Lower lobe of right lung (tissue), 2 donors: ENCODE data around the gene ST7. TPM values are rescaled to one million over a fixed set of nuclear protein-coding genes. Genes with fewer than 3 reads are reported as not detected.

ENCODE experiments used
- ATAC-seq, 2 donors: fragments of 200-7000 bp; cut with Tn5 transposase; one replicate each; pipeline ENCODE4 v1.9.1; 2020 to 2022; ENCODE audit warnings: mild to moderate bottlenecking in 2 of 2, moderate library complexity in 2 of 2
- DNase-seq: peaks from one replicate; pipeline ENCODE4 v3.0.0-alpha.2; 2020
- H3K27ac ChIP-seq: fragments of 200-600 bp; one replicate; pipeline ENCODE4 v1.8.0; 2022
- H3K27me3 ChIP-seq: fragments of 200-600 bp; one replicate; pipeline ENCODE4 v1.8.0; 2022; ENCODE audit warnings: low read depth
- H3K36me3 ChIP-seq: fragments of 200-600 bp; one replicate; pipeline ENCODE4 v1.8.0; 2022; ENCODE audit warnings: mild to moderate bottlenecking
- H3K4me1 ChIP-seq: fragments of 200-600 bp; one replicate; pipeline ENCODE4 v1.8.0; 2022
- H3K4me3 ChIP-seq: fragments of 200-600 bp; one replicate; pipeline ENCODE4 v1.8.0; 2022; ENCODE audit warnings: mild to moderate bottlenecking
- H3K9me3 ChIP-seq: fragments of 200-600 bp; one replicate; pipeline ENCODE4 v1.8.0; 2022
- CTCF ChIP-seq: fragments of 200-600 bp; IDR thresholded peaks from one replicate; pipeline ENCODE4 v1.8.0; 2022; ENCODE audit warnings: antibody characterized with exemption, mild to moderate bottlenecking
- intact Hi-C: fragments of 100-400 bp; cut with DNase I; formaldehyde crosslinking; loops from one replicate; pipeline ENCODE4 v1.11.0; 2022
- total RNA-seq: library from RNA; stranded (reverse); fragmentation: NEBNext Ultra II Directional; extraction: Animal tissue kit (Norgen Biotek cat#: 25700); gene quantifications from one replicate; pipeline ENCODE4 v1.2.1, GENCODE V29; 2021
- donor health status: DM: no; HTN: yes; CAD: no; lungs with severe emphysema.

ST7 gene
- total RNA-seq, 1 donor from 2014 or later = 51.1 TPM

- no peaks in the 10 kb centered on the region for H3K9me3 ChIP-seq
- no peak overlapping the region for H3K27ac ChIP-seq
- H3K4me1 ChIP-seq = no peaks in the 10 kb centered on the region
- TF ChIP-seq CTCF = no peak
- H3K4me3 ChIP-seq = no peak overlapping the region
- peaks cover 83% of the 10 kb centered on the region for H3K36me3 ChIP-seq
- no peaks in the 10 kb centered on the region for H3K27me3 ChIP-seq
- DNase-seq (no peak), ATAC-seq (no peak)
- intact Hi-C loops = no loop called here
Measured at GRCh38 chr7:116912269-116912909, 40.9 kb upstream of the ST7 start.

DNA sequence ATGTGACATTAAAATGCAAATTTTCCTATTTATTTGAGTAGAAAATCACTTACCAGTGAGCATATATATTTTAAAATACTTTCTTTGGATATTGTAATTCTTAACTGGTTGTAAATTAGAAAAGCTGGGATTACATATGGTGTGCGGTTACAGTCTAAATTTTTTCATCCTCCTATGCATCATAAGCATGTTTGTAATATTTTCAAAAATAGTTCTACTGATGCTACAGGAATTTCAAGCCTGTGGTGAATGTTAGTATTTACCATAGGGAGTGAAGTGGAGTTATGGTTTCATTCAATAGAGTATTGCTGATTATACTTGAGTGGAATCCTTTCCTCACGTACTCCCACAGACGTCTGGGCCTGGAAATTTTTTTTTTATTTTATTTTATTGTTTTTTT, 34.6 kb upstream of the ST7 start:
- no peak for TF ChIP-seq CTCF

GRCh38 chr7:116920359-116920758, 32.9 kb upstream of the ST7 start:
- ATAC-seq (no peak), DNase-seq (no peak)
- no peaks in the 10 kb centered on the region for H3K9me3 ChIP-seq
- intact Hi-C loops = no loop called here
- no peak overlapping the region for H3K4me3 ChIP-seq
- H3K27ac ChIP-seq = no peak overlapping the region
- peaks cover 42% of the 10 kb centered on the region for H3K36me3 ChIP-seq
- TF ChIP-seq CTCF = no peak
- H3K27me3 ChIP-seq = no peaks in the 10 kb centered on the region
- H3K4me1 ChIP-seq = no peaks in the 10 kb centered on the region

More for the DNA sequence above, 34.6 kb upstream of the ST7 start:
- no peaks in the 10 kb centered on the region for H3K9me3 ChIP-seq
- H3K27ac ChIP-seq = no peak overlapping the region
- H3K4me3 ChIP-seq = no peak overlapping the region
- H3K27me3 ChIP-seq = no peaks in the 10 kb centered on the region
- no peak for DNase-seq
- H3K36me3 ChIP-seq = peaks cover 53% of the 10 kb centered on the region
- ATAC-seq = no peak
- intact Hi-C loops = no loop called here
- no peaks in the 10 kb centered on the region for H3K4me1 ChIP-seq

- no peak for DNase-seq
- ATAC-seq = no peak
- Histone ChIP-seq H3K27ac (no peak overlapping the region), H3K27me3 (no peaks in the 10 kb centered on the region), H3K4me3 (no peak overlapping the region), H3K36me3 (peaks cover 22% of the 10 kb centered on the region), H3K4me1 (no peaks in the 10 kb centered on the region), H3K9me3 (no peaks in the 10 kb centered on the region)
- TF ChIP-seq CTCF = no peak
- intact Hi-C loops = no loop called here
Measured at GRCh38 chr7:116922545-116922944, 30.8 kb upstream of the ST7 start.

- intact Hi-C loops = no loop called here
Measured at GRCh38 chr7:116924741-116925140, 28.6 kb upstream of the ST7 start.

More at GRCh38 chr7:116924741-116925140, 28.6 kb upstream of the ST7 start:
- Histone ChIP-seq H3K27me3 (no peaks in the 10 kb centered on the region), H3K4me3 (no peak overlapping the region), H3K36me3 (peaks cover 2% of the 10 kb centered on the region), H3K9me3 (no peaks in the 10 kb centered on the region), H3K4me1 (no peaks in the 10 kb centered on the region), H3K27ac (no peak overlapping the region)
- no peak for DNase-seq
- ATAC-seq = no peak
- TF ChIP-seq CTCF = no peak
